Hair follicle dermal papilla cell (primary cell): ENCODE results near the gene TAF1B. TPM values are rescaled to one million over a fixed set of nuclear protein-coding genes. Genes with fewer than 3 reads are reported as not detected.

Source experiments
- total RNA-seq: library from RNA; depleted of rRNA; stranded (reverse); fragments of >200 nt; gene quantifications from 2 replicates; pipeline ENCODE4 v1.2.3, GENCODE V29; 2012

The TAF1B gene
- 24.2 and 25.5 TPM in 2 replicates for total RNA-seq

GRCh38 chr2:9843229-9844035 is at the start of gene TAF1B:
TSS of gene TAF1B (plus strand) at chr2:9843474. CDS start at chr2:9843542, 68 bp downstream.

GRCh38 chr2:9951522-9952285 is 108.4 kb downstream of the TAF1B start, which contains the start of gene GRHL1:
TSS of gene GRHL1 (plus strand) at chr2:9951693. CDS start at chr2:9951834, 141 bp downstream.

Other genes starting within 250 kb of the TAF1B start
- gene YWHAQ, start 212.5 kb upstream of the TAF1B start, total RNA-seq: 206 and 269 TPM in 2 replicates
- gene GRHL1, start 108.2 kb downstream of the TAF1B start, total RNA-seq: 0.36 and 0.65 TPM in 2 replicates
- 8.6 and 8.9 TPM in 2 replicates for gene KLF11, start 200.1 kb downstream of the TAF1B start, total RNA-seq
- gene CYS1, start 236.9 kb downstream of the TAF1B start, total RNA-seq: 9.4 and 14.2 TPM in 2 replicates